GM12878 (cell line): ENCODE results near the gene HSPA2. TPM values are rescaled to one million over a fixed set of nuclear protein-coding genes. Genes with fewer than 3 reads are reported as not detected.

Source experiments
- ATAC-seq: fragments of 200-7000 bp; cut with Tn5 transposase; 3 replicates; pipeline ENCODE4 v1.9.1; 2020; ENCODE audit warnings: mild to moderate bottlenecking, moderate library complexity
- BruUV-seq: library from RNA; stranded (reverse); fragments of 400-500 nt; replicated peaks from 2 replicates; lab custom pipeline; 2021; lab: Mats Ljungman, UMichigan
- CTCF ChIA-PET: fragments of 300-600 bp; sonication (Branson Sonifier 250); formaldehyde crosslinking; extraction: SDS; loops from one replicate; lab custom pipeline; 2021; ENCODE audit warnings: inconsistent platforms; lab: Yijun Ruan, JAX
- POLR2A ChIA-PET: fragments of 350-600 bp; formaldehyde crosslinking; extraction: SDS; loops from one replicate; lab custom pipeline; 2021; ENCODE audit warnings: inconsistent platforms; lab: Charles Lee
- RAD21 ChIA-PET: fragments of 300-600 bp; sonication (Branson Sonifier 250); formaldehyde crosslinking; loops from one replicate; lab custom pipeline; 2023; ENCODE audit warnings: antibody characterized with exemption; ENCODE audit not compliant: unreplicated experiment; lab: Charles Lee
- SMC1A ChIA-PET: fragments of 300-600 bp; sonication (Branson Sonifier 250); formaldehyde crosslinking; loops from one replicate; lab custom pipeline; 2023; ENCODE audit not compliant: unreplicated experiment, uncharacterized antibody; lab: Charles Lee
- DNase-seq: peaks from one replicate; pipeline ENCODE4 v3.0.0-alpha.2; 2011; ENCODE audit warnings: low read depth, low spot score
- FAIRE-seq: peaks from 3 replicates; lab custom pipeline; 2011; peaks lifted over from hg19 to GRCh38; lab: Jason Lieb, UNC
- H2AFZ ChIP-seq: 2 replicates; pipeline ENCODE4 v1.6.0; 2011; ENCODE audit warnings: low read depth, low read length, control low read depth; ENCODE audit not compliant: control insufficient read depth
- H3K27ac ChIP-seq: 2 replicates; pipeline ENCODE4 v1.5.1; 2011; ENCODE audit warnings: control low read depth; ENCODE audit not compliant: control insufficient read depth, insufficient read depth
- H3K27me3 ChIP-seq, 2 experiments: replicated peaks in 1 of 2; 2 replicates each; pipeline versions ENCODE4 v1.6.0 to v1.6.1; 2011; ENCODE audit warnings: low read length in 1 of 2; ENCODE audit not compliant: control insufficient read depth in 2 of 2, insufficient read depth in 2 of 2
- H3K36me3 ChIP-seq, 2 experiments: 2 replicates each; pipeline ENCODE4 v1.5.1; 2011; ENCODE audit warnings: low read length in 1 of 2; ENCODE audit not compliant: control insufficient read depth in 2 of 2, insufficient read depth in 2 of 2
- H3K4me1 ChIP-seq: 2 replicates; pipeline ENCODE4 v1.6.1; 2011; ENCODE audit warnings: mild to moderate bottlenecking, low read length, moderate library complexity, mixed read lengths; ENCODE audit not compliant: control insufficient read depth, insufficient read depth
- H3K4me2 ChIP-seq: 2 replicates; pipeline ENCODE4 v1.6.0; 2011; ENCODE audit warnings: control low read depth; ENCODE audit not compliant: control insufficient read depth, insufficient read depth
- H3K4me3 ChIP-seq: fragments of 200-600 bp; sonication (generic); 2 replicates; pipeline ENCODE4 v1.5.1; 2016
- H3K79me2 ChIP-seq: 2 replicates; pipeline ENCODE4 v1.6.0; 2011; ENCODE audit warnings: low read length; ENCODE audit not compliant: control insufficient read depth, insufficient read depth
- H3K9ac ChIP-seq: 2 replicates; pipeline ENCODE4 v1.8.0; 2011; ENCODE audit warnings: low read length, control low read depth, mixed read lengths; ENCODE audit not compliant: control insufficient read depth, insufficient read depth
- H3K9me3 ChIP-seq: replicated peaks from 3 replicates; pipeline ENCODE4 v1.5.1; 2011; ENCODE audit warnings: mild to moderate bottlenecking, low read length; ENCODE audit not compliant: control insufficient read depth, insufficient read depth
- H4K20me1 ChIP-seq: 2 replicates; pipeline ENCODE4 v1.6.0; 2011; ENCODE audit not compliant: control insufficient read depth, insufficient read depth
- BCL3 ChIP-seq: IDR thresholded peaks from 2 replicates; pipeline ENCODE4 v1.6.1; 2011; ENCODE audit warnings: borderline replicate concordance, low read depth, mild to moderate bottlenecking, moderate library complexity, low read length; ENCODE audit not compliant: insufficient read depth, poor library complexity, severe bottlenecking
- CEBPZ ChIP-seq: fragments of 150-350 bp; IDR thresholded peaks from 2 replicates; pipeline ENCODE4 v1.6.1; 2016; ENCODE audit warnings: low read depth, low read length
- CHD1 ChIP-seq: IDR thresholded peaks from 2 replicates; pipeline ENCODE4 v1.6.1; 2012; ENCODE audit warnings: low read depth, low read length, improper control_type of control experiment
- ETV6 ChIP-seq, 2 experiments: fragments of 450-650 bp in 1 of 2; IDR thresholded peaks in 1 of 2; conservative IDR thresholded peaks in 1 of 2; 2 replicates each; pipeline ENCODE4 v1.6.1; 2014; ENCODE audit warnings: antibody characterized with exemption in 1 of 2, borderline replicate concordance in 1 of 2, low read depth in 1 of 2, mild to moderate bottlenecking in 1 of 2, moderate library complexity in 1 of 2
- FOS ChIP-seq: IDR thresholded peaks from 3 replicates; pipeline ENCODE4 v1.6.1; 2011; ENCODE audit warnings: borderline replicate concordance; ENCODE audit not compliant: insufficient read length; ENCODE audit errors: extremely low read depth
- FOXM1 ChIP-seq: IDR thresholded peaks from 2 replicates; pipeline ENCODE4 v1.6.1; 2012; ENCODE audit warnings: low read depth, mild to moderate bottlenecking, inconsistent platforms, low read length, moderate library complexity
- HCFC1 ChIP-seq: fragments of 150-350 bp; IDR thresholded peaks from 2 replicates; pipeline ENCODE4 v1.6.1; 2014; ENCODE audit warnings: low read length
- IRF4 ChIP-seq: IDR thresholded peaks from 2 replicates; pipeline ENCODE4 v1.6.1; 2011; ENCODE audit warnings: low read depth, low read length
- NR2F1 ChIP-seq: fragments of 450-650 bp; conservative IDR thresholded peaks from 2 replicates; pipeline ENCODE4 v1.6.1; 2017; ENCODE audit warnings: mild to moderate bottlenecking
- PAX8 ChIP-seq: fragments of 450-650 bp; IDR thresholded peaks from 2 replicates; pipeline ENCODE4 v1.6.1; 2017; ENCODE audit warnings: mild to moderate bottlenecking, moderate library complexity
- RELA ChIP-seq: fragments of 450-650 bp; IDR thresholded peaks from 2 replicates; pipeline ENCODE4 v1.8.0; 2014; ENCODE audit warnings: borderline replicate concordance; ENCODE audit not compliant: partially characterized antibody
- REST ChIP-seq: IDR thresholded peaks from 2 replicates; pipeline ENCODE4 v1.6.1; 2012; ENCODE audit warnings: mild to moderate bottlenecking, low read depth, low read length
- SMARCA5 ChIP-seq: fragments of 450-650 bp; IDR thresholded peaks from 2 replicates; pipeline ENCODE4 v1.6.1; 2017; ENCODE audit warnings: mild to moderate bottlenecking
- TAF1 ChIP-seq: IDR thresholded peaks from 2 replicates; pipeline ENCODE4 v1.6.1; 2011; ENCODE audit warnings: mild to moderate bottlenecking, low read depth, low read length, borderline replicate concordance
- WGBS: methylation state at CpG from one replicate; pipeline ENCODE4 v1.1.6; 2016; ENCODE audit warnings: low lambda C conversion rate; ENCODE audit not compliant: insufficient replicate concordance, insufficient coverage; ENCODE audit errors: missing lambda C conversion rate; 5-methylcytosine and 5-hydroxymethylcytosine counted together
- in situ Hi-C: fragments of 300-500 bp; cut with MboI; formaldehyde crosslinking; loops from 9 replicates; pipeline ENCODE4 v1.14.3; 2018; ENCODE audit warnings: mixed read lengths
- intact Hi-C: fragments of 100-400 bp; cut with micrococcal nuclease; formaldehyde crosslinking; loops from one replicate; pipeline ENCODE4 v1.14.2; 2022; ENCODE audit not compliant: unreplicated experiment
- polyA plus RNA-seq, 11 experiments: library from polyadenylated mRNA; depleted of rRNA in 4 of 11; unstranded in 6 of 11; stranded (reverse) in 5 of 11; fragments of >200 nt; fragmentation: Nextera tagmentation in 4 of 11; fragmentation: Illumina TruSeq in 1 of 11; extraction: Ambion mirVana in 4 of 11; extraction: Trizol in 1 of 11; gene quantifications; 1 replicate in 1 of 11; 2 replicates in 10 of 11; pipeline versions ENCODE4 v1.2.1 to v1.2.3, GENCODE V29; 2011 to 2016; ENCODE audit warnings: inconsistent platforms in 2 of 11, missing spikeins in 2 of 11, low read depth in 1 of 11
- total RNA-seq, 4 experiments: library from RNA; depleted of rRNA in 3 of 4; stranded (reverse); fragments of >200 nt in 3 of 4; fragmentation: Illumina TruSeq in 1 of 4; extraction: Trizol in 1 of 4; gene quantifications; 2 replicates each; pipeline versions ENCODE4 v1.2.1 to v1.2.3, GENCODE V29; 2013 to 2021

Gene HSPA2
- total and polyA plus RNA-seq, 10 of the 15 experiments (the other 5 are each of a cell fraction or from before 2014, with no cell fraction given), result 0.02 to 1.2 (median 0.65) TPM

- POLR2A ChIA-PET, result interaction anchor here (0.6 kb wide), 1 partner anchor 829 kb away, joined by 7 read pairs; no protein-coding TSS in a partner anchor
- H3K9me3 ChIP-seq, result peaks cover 11% of the 10 kb centered on the region; the same call in 2 of the 3 replicates
- FAIRE-seq, result no peak
- TF ChIP-seq PAX8 (no peak), NR2F1 (no peak), REST (no peak), HCFC1 (no peak), TAF1 (no peak), FOS (no peak), CEBPZ (no peak), SMARCA5 (no peak), RELA (no peak), IRF4 (no peak), FOXM1 (no peak), BCL3 (no peak), CHD1 (no peak), ETV6 (conservative IDR thresholded peaks at IDR 0.05 in 1 of 2, IDR thresholded peaks at IDR 0.05 in 1 of 2; ENCODE audit: borderline replicate concordance in 1 of 2, low read depth in 1 of 2) (no peak)
Observed at GRCh38 chr14:64536488-64537245, 3.9 kb upstream of the HSPA2 start.

More at GRCh38 chr14:64536488-64537245, 3.9 kb upstream of the HSPA2 start:
- Histone ChIP-seq H3K9ac (no peak overlapping the region), H3K27me3 (peaks cover under 1 to 3% of the 10 kb centered on the region in 2 experiments; a peak in 3 of 4 replicates), H2AFZ (no peak overlapping the region), H3K79me2 (no peaks in the 10 kb centered on the region), H3K4me2 (no peak overlapping the region), H3K27ac (no peak overlapping the region), H3K4me3 (no peak overlapping the region), H3K36me3 (no peaks in the 10 kb centered on the region), H3K4me1 (peaks cover 4% of the 10 kb centered on the region; the same call in 1 of the 2 replicates), H4K20me1 (no peaks in the 10 kb centered on the region)
- CTCF ChIA-PET, result no interaction called here
- RAD21 ChIA-PET, result no interaction called here
- in situ Hi-C loops (no loop called here), intact Hi-C loops (no loop called here)
- 66% methylated on average over 4 of the region's 4 CpGs for WGBS
- BruUV-seq, result no TSS peak
- SMC1A ChIA-PET, result interaction anchor here (0.6 to 1.6 kb wide), 4 partner anchors 16 to 118 kb away, joined by 3 to 4 read pairs (median 4); no protein-coding TSS in a partner anchor
- no peak for DNase-seq
- ATAC-seq, result no peak
